Testis (tissue), 3 donors: Measurements from ENCODE around the gene PRSS12. TPM values are rescaled to one million over a fixed set of nuclear protein-coding genes. Genes with fewer than 3 reads are reported as not detected.

ENCODE experiments used
- DNase-seq: peaks from one replicate; pipeline ENCODE4 v3.0.0-alpha.2; 2019
- H3K27ac ChIP-seq, 2 donors: fragments of 200-600 bp; sonication (generic); one replicate each; pipeline ENCODE4 v1.5.1; 2019
- H3K27me3 ChIP-seq: fragments of 200-600 bp; sonication (generic); one replicate; pipeline ENCODE4 v1.5.1; 2019
- H3K36me3 ChIP-seq: fragments of 200-600 bp; sonication (generic); one replicate; pipeline ENCODE4 v1.5.1; 2017; ENCODE audit warnings: low read depth; ENCODE audit errors: missing control alignments
- H3K4me1 ChIP-seq: fragments of 200-600 bp; sonication (generic); one replicate; pipeline ENCODE4 v1.5.1; 2019
- H3K4me3 ChIP-seq, 2 donors: fragments of 200-600 bp; sonication (generic); one replicate each; pipeline ENCODE4 v1.5.1; 2017 to 2019
- H3K9me3 ChIP-seq: fragments of 200-600 bp; sonication (generic); one replicate; pipeline ENCODE4 v1.5.1; 2017
- POLR2A ChIP-seq: fragments of 450-650 bp; IDR thresholded peaks from one replicate; pipeline ENCODE4 v1.6.1; 2017; ENCODE audit warnings: antibody characterized with exemption, mild to moderate bottlenecking, moderate library complexity
- whole genome bisulfite sequencing, 2 donors: methylation state at CpG; one replicate each; pipeline ENCODE4 v1.1.5; 2018; 5-methylcytosine and 5-hydroxymethylcytosine counted together
- intact Hi-C: fragments of 100-400 bp; cut with DNase I; formaldehyde crosslinking; loops from one replicate; pipeline ENCODE4 v1.15.1; 2023; ENCODE audit warnings: low total_unique reads
- polyA plus RNA-seq: library from polyadenylated mRNA; stranded (reverse); fragments of 350-450 nt; fragmentation: Illumina TruSeq; extraction: RNeasy Lipid Tissue Mini Kit (QIAGEN cat#74804); gene quantifications from one replicate; pipeline ENCODE4 v1.2.3, GENCODE V29; 2014; ENCODE audit warnings: low read depth, low replicate concordance; ENCODE audit not compliant: insufficient read depth
- total RNA-seq, 2 donors: library from RNA; depleted of rRNA; stranded (reverse); fragments of >200 nt; gene quantifications; one replicate each; pipeline ENCODE4 v1.2.3, GENCODE V29; 2016
- TF ChIP-seq, protein P1 (sequence below), 3 experiments: fragments of 450-650 bp in 2 of 3; fragments of 200-600 bp in 1 of 3; sonication (generic) in 1 of 3; IDR thresholded peaks; one replicate each; pipeline ENCODE4 v1.5.1; 2016 to 2019; ENCODE audit warnings: antibody characterized with exemption in 3 of 3, mild to moderate bottlenecking in 2 of 3, moderate library complexity in 1 of 3

Gene PRSS12
- total and polyA plus RNA-seq, 3 donors from 2014 or later = 33.9 to 65.4 (median 41.5) TPM

DNA sequence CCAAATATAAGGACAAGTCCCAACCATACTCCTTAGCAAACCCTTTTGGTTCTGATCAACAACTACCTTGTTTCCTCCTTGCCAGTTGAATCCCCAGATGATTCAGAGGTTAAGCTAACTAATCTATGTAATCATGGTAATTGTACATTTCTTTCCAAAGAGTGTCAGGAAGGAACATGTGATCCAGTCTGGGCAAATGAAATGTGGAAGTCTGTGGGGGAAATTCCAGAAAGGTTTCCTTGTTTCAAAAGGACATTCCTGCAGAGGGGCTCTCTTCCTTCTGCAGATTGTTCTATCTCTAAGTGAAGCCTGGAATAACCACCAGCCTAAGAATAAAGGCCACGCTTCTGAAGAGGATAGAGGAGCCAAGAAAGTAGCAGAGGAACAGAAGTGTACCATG, 7.0 kb downstream of the PRSS12 start:
- intact Hi-C loops = no loop called here
- no peak for DNase-seq
- WGBS, 2 donors = 60 to 68% methylated on average over 1 of the region's 1 CpG
- H3K27ac ChIP-seq = no peak overlapping the region
- no peaks in the 10 kb centered on the region for H3K9me3 ChIP-seq
- H3K4me3 ChIP-seq = no peak overlapping the region
- no peaks in the 10 kb centered on the region for H3K27me3 ChIP-seq
- no peaks in the 10 kb centered on the region for H3K36me3 ChIP-seq
- TF ChIP-seq POLR2A = no peak
- TF ChIP-seq, protein P1, sequence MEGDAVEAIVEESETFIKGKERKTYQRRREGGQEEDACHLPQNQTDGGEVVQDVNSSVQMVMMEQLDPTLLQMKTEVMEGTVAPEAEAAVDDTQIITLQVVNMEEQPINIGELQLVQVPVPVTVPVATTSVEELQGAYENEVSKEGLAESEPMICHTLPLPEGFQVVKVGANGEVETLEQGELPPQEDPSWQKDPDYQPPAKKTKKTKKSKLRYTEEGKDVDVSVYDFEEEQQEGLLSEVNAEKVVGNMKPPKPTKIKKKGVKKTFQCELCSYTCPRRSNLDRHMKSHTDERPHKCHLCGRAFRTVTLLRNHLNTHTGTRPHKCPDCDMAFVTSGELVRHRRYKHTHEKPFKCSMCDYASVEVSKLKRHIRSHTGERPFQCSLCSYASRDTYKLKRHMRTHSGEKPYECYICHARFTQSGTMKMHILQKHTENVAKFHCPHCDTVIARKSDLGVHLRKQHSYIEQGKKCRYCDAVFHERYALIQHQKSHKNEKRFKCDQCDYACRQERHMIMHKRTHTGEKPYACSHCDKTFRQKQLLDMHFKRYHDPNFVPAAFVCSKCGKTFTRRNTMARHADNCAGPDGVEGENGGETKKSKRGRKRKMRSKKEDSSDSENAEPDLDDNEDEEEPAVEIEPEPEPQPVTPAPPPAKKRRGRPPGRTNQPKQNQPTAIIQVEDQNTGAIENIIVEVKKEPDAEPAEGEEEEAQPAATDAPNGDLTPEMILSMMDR (IDR thresholded peaks at IDR 0.05) = no peak
- no peaks in the 10 kb centered on the region for H3K4me1 ChIP-seq

DNA sequence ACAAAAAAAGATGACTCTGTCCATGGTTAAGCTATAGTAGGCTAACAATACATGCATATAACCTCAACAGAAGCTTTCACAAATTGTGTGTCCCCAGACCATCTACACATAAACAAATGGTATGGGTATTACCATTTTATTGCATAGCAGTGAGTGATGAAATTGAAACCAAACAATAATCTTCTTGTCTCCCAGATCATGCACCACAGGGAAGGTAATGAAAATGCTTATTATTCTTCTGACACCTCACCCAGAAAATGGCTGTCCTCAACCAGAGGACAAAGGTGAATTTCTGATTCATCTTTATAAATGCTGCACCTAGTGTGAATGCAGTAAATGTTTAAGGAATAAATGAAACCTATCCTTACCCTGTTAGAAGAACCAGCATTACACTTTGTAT, 8.0 kb downstream of the PRSS12 start:
- intact Hi-C loops = no loop called here

DNA sequence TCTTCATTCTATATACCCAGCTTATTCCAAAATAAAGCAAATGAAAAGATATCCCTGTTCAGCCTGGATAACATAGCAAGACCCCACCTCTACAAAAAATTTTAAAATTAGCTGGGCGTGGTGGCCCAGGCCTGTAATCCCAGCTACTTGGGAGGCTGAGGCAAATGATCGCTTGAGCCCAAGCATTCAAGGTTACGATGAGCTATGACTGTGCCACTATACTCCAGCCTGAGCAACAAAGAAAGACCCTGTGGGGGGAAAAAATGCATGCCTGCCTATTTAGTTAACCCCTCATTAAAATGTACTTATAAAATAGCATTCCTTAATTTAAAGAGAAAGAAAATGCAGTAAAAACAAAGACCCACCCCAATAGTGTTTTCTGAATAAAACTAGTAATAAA, 9.3 kb downstream of the PRSS12 start:
- H3K27me3 ChIP-seq = no peaks in the 10 kb centered on the region
- no peak overlapping the region for H3K27ac ChIP-seq
- H3K4me3 ChIP-seq = no peak overlapping the region
- TF ChIP-seq, protein P1 (IDR thresholded peaks at IDR 0.05) = no peak
- no peak for TF ChIP-seq POLR2A
- H3K36me3 ChIP-seq = no peaks in the 10 kb centered on the region
- H3K9me3 ChIP-seq = no peaks in the 10 kb centered on the region
- WGBS, 2 donors = 95 to 96% methylated on average over 3 of the region's 3 CpGs
- no peak for DNase-seq
- no peaks in the 10 kb centered on the region for H3K4me1 ChIP-seq
- intact Hi-C loops = no loop called here

More for the DNA sequence above, 8.0 kb downstream of the PRSS12 start:
- DNase-seq = no peak
- TF ChIP-seq POLR2A = no peak
- TF ChIP-seq, protein P1 (IDR thresholded peaks at IDR 0.05) = no peak
- H3K4me1 ChIP-seq = no peaks in the 10 kb centered on the region
- no peaks in the 10 kb centered on the region for H3K9me3 ChIP-seq
- no peak overlapping the region for H3K27ac ChIP-seq
- no peak overlapping the region for H3K4me3 ChIP-seq
- H3K36me3 ChIP-seq = no peaks in the 10 kb centered on the region
- H3K27me3 ChIP-seq = no peaks in the 10 kb centered on the region

DNA sequence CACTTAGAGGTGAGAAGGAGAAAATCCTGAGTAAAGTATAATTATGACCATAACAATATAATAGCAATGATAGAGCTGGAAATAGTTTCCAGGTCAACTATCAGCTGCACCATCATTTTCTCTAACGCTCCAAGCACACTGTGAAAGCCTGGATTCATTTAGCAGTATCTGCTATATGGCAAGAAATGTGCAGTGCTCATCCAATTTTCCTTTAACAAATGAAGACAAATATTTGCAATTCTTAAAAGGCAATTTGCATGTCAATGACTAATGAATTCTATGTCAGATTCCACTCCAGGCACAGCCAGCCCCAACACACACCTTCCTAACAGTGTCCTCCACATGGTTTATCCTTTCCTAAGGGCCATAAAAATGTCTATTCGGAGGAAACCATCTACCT, 12.7 kb downstream of the PRSS12 start:
- intact Hi-C loops = no loop called here
- no peak for DNase-seq
- Histone ChIP-seq H3K4me1 (no peaks in the 10 kb centered on the region), H3K27me3 (no peaks in the 10 kb centered on the region), H3K27ac (no peak overlapping the region), H3K4me3 (no peak overlapping the region), H3K9me3 (no peaks in the 10 kb centered on the region), H3K36me3 (no peaks in the 10 kb centered on the region)
- TF ChIP-seq, protein P1 (IDR thresholded peaks at IDR 0.05) = no peak
- TF ChIP-seq POLR2A = no peak
- 70 to 83% methylated on average over 2 of the region's 2 CpGs for WGBS, 2 donors

DNA sequence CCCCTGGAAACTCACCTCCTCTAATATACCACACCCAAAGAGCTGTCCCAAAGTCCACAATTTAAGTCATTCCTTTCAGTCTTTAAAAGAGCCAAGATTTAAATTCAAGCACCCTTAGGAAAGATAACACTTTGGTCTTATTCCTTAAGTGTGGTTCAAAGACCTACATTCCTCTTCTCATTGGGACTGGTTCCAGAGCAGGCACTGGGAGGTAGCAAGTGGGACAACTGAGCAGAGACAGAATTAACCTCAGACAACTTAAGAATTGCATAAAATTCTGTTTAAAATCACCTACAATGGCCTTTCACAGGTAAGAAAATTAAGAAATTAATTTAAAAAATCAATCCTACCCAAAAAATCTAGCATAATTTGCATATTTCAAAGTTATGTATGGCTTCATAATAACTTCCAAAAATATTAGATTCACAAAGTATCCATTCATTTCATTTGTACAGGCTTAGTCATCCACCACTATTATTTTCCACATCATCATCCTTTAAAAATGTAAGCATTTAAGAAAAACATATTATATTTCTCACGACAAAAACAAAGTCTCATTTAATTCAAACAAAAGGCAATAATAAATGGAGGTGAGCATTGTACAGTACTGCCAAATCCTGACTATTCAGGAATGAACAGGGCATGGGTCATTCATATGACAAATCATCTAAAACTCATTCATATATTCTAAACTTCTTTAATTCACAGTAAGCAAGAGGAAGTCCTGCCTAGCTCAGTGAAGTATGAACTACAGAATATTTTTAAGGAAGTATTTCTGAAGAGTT, 13.6 kb downstream of the PRSS12 start:
- H3K4me3 ChIP-seq = no peak overlapping the region
- H3K4me1 ChIP-seq = no peaks in the 10 kb centered on the region
- H3K27ac ChIP-seq = no peak overlapping the region
- H3K36me3 ChIP-seq = no peaks in the 10 kb centered on the region
- no peak for DNase-seq
- no peaks in the 10 kb centered on the region for H3K27me3 ChIP-seq
- 90 to 94% methylated on average over 1 of the region's 1 CpG for WGBS, 2 donors
- no peaks in the 10 kb centered on the region for H3K9me3 ChIP-seq
- intact Hi-C loops = no loop called here
- no peak for TF ChIP-seq POLR2A
- TF ChIP-seq, protein P1 (IDR thresholded peaks at IDR 0.05) = no peak
